ENCODE data around the gene VGLL4. TPM values are rescaled to one million over a fixed set of nuclear protein-coding genes. Genes with fewer than 3 reads are reported as not detected.

Gene VGLL4
- total RNA-seq, 1 experiment from 2014 or later: 66.0 TPM

DNA sequence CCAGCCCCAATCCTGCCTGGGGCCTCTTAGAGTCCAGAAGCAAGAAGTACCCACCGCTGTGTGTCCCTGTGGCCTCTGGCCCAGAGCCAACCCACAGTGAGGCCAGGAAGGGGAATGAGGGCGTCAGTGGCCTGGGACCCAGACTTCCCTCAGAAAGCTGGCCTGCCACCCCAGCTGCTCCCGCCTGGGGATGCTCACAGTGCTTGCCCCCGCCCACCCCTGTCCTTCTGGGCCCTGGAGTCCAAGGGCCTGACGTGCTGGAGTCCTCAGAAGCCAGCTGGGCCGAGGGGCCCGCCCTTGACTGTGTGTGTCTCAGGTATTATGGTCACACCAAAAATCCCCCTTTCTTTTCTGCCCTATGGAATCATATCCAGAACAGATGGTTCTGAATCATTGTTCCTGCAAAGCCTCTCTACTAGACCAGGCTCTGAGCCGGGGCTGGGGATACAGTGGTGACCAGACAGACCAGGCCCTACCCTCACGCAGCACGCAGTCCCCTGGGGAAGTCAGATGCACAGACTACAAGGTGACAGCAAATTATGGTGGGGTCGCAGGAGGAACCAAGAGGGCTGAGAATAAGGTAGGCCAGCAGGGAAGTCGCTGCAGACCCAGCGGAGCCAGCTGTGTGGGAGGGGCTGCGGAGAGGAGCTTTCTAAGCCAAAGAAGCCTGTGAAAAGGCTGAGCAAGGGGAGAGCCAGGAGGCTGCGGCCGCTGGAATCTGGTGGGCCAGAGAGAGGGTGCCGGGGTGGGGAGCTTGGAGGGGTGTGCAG, 99.1 kb downstream of the VGLL4 start:
- Histone ChIP-seq H3K4me3 (ENCODE audit: low read depth in 2 of 2, low read length in 2 of 2) (no peak overlapping the region), H3K4me1 (ENCODE audit: control insufficient read depth, insufficient read depth, low read length) (peaks cover 24% of the 10 kb centered on the region), H3K27me3 (ENCODE audit: control insufficient read depth, insufficient read depth, low read length) (no peaks in the 10 kb centered on the region), H3K9me3 (ENCODE audit: control insufficient read depth, insufficient read depth, low read depth, low read length) (no peaks in the 10 kb centered on the region), H3K27ac (ENCODE audit: low read length) (peak overlapping the region; percentile 68), H3K36me3 (ENCODE audit: control insufficient read depth, insufficient read depth, low read length) (no peaks in the 10 kb centered on the region)
- in situ Hi-C loops (cut with HindIII; ENCODE audit: low pct_unique_long_range_greater_than_20kb, low sequenced_read_pairs): no loop called here
- TF ChIP-seq TCF7L2 (IDR thresholded peaks at IDR 0.05; ENCODE audit: low read depth, low read length): no peak
- no peak for TF ChIP-seq POLR2AphosphoS5 (IDR thresholded peaks at IDR 0.05; ENCODE audit: low read depth, low read length)
- TF ChIP-seq, protein P1, sequence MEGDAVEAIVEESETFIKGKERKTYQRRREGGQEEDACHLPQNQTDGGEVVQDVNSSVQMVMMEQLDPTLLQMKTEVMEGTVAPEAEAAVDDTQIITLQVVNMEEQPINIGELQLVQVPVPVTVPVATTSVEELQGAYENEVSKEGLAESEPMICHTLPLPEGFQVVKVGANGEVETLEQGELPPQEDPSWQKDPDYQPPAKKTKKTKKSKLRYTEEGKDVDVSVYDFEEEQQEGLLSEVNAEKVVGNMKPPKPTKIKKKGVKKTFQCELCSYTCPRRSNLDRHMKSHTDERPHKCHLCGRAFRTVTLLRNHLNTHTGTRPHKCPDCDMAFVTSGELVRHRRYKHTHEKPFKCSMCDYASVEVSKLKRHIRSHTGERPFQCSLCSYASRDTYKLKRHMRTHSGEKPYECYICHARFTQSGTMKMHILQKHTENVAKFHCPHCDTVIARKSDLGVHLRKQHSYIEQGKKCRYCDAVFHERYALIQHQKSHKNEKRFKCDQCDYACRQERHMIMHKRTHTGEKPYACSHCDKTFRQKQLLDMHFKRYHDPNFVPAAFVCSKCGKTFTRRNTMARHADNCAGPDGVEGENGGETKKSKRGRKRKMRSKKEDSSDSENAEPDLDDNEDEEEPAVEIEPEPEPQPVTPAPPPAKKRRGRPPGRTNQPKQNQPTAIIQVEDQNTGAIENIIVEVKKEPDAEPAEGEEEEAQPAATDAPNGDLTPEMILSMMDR (IDR thresholded peaks at IDR 0.05): no peak
- no peak for TF ChIP-seq SIN3A (IDR thresholded peaks at IDR 0.05; ENCODE audit: borderline replicate concordance, insufficient read depth, low read depth, low read length)
- TF ChIP-seq, protein P2, sequence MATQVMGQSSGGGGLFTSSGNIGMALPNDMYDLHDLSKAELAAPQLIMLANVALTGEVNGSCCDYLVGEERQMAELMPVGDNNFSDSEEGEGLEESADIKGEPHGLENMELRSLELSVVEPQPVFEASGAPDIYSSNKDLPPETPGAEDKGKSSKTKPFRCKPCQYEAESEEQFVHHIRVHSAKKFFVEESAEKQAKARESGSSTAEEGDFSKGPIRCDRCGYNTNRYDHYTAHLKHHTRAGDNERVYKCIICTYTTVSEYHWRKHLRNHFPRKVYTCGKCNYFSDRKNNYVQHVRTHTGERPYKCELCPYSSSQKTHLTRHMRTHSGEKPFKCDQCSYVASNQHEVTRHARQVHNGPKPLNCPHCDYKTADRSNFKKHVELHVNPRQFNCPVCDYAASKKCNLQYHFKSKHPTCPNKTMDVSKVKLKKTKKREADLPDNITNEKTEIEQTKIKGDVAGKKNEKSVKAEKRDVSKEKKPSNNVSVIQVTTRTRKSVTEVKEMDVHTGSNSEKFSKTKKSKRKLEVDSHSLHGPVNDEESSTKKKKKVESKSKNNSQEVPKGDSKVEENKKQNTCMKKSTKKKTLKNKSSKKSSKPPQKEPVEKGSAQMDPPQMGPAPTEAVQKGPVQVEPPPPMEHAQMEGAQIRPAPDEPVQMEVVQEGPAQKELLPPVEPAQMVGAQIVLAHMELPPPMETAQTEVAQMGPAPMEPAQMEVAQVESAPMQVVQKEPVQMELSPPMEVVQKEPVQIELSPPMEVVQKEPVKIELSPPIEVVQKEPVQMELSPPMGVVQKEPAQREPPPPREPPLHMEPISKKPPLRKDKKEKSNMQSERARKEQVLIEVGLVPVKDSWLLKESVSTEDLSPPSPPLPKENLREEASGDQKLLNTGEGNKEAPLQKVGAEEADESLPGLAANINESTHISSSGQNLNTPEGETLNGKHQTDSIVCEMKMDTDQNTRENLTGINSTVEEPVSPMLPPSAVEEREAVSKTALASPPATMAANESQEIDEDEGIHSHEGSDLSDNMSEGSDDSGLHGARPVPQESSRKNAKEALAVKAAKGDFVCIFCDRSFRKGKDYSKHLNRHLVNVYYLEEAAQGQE (IDR thresholded peaks at IDR 0.05; ENCODE audit: insufficient read depth in 1 of 2, low read depth in 2 of 2, low read length in 1 of 2): no peak
- ATAC-seq (no peak), DNase-seq (ENCODE audit: low read depth, low spot score) (no peak)
- ChIA-PET CTCF (no interaction called here), POLR2A (no interaction called here)
- BruUV-seq (replicated peaks): no TSS peak
- intact Hi-C loops (cut with micrococcal nuclease; ENCODE audit: unreplicated experiment): loop anchor here (5.0 kb wide), 1 partner anchor 167 kb away; no protein-coding TSS in a partner anchor

DNA sequence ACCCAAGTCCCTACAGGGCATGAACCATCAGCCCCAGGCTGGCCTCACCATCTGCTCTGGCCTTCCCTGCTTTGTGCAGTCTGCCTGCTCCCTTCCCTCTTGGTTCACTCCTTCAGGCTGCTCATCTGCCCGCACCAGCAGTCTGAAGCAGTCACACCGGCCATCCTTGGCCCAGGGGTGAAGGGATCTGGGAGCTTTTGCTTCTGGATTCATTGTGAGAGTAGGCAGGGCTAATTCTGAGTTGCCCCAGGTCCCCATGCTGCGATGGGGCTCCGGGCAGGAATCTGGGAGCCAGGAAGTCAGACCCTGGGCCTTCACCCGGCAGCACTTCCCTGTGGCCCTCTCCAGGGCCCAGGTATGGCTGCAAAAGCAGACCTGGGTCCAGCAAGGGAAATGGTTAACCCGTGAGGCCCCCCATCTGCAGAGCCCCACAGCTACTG, 99.7 kb downstream of the VGLL4 start:
- no peaks in the 10 kb centered on the region for H3K9me3 ChIP-seq (ENCODE audit: control insufficient read depth, insufficient read depth, low read depth, low read length)
- ChIA-PET CTCF (no interaction called here), POLR2A (no interaction called here)

More for the DNA sequence above, 99.7 kb downstream of the VGLL4 start:
- Histone ChIP-seq H3K4me3 (ENCODE audit: low read depth in 2 of 2, low read length in 2 of 2) (no peak overlapping the region), H3K27me3 (ENCODE audit: control insufficient read depth, insufficient read depth, low read length) (no peaks in the 10 kb centered on the region), H3K27ac (ENCODE audit: low read length) (peak overlapping the region; percentile 68), H3K36me3 (ENCODE audit: control insufficient read depth, insufficient read depth, low read length) (no peaks in the 10 kb centered on the region), H3K4me1 (ENCODE audit: control insufficient read depth, insufficient read depth, low read length) (peaks cover 18% of the 10 kb centered on the region)
- TF ChIP-seq, protein P2 (IDR thresholded peaks at IDR 0.05; ENCODE audit: insufficient read depth in 1 of 2, low read depth in 2 of 2, low read length in 1 of 2): no peak
- no peak for TF ChIP-seq POLR2AphosphoS5 (IDR thresholded peaks at IDR 0.05; ENCODE audit: low read depth, low read length)
- TF ChIP-seq SIN3A (IDR thresholded peaks at IDR 0.05; ENCODE audit: borderline replicate concordance, insufficient read depth, low read depth, low read length): no peak
- TF ChIP-seq TCF7L2 (IDR thresholded peaks at IDR 0.05; ENCODE audit: low read depth, low read length): no peak
- TF ChIP-seq, protein P1 (IDR thresholded peaks at IDR 0.05): no peak
- no peak for DNase-seq (ENCODE audit: low read depth, low spot score)
- in situ Hi-C loops (cut with HindIII; ENCODE audit: low pct_unique_long_range_greater_than_20kb, low sequenced_read_pairs) (no loop called here), intact Hi-C loops (cut with micrococcal nuclease; ENCODE audit: unreplicated experiment) (no loop called here)
- no TSS peak for BruUV-seq (replicated peaks)
- no peak for ATAC-seq
